Activated CD8-positive, alpha-beta T cell treated with anti-CD3 and anti-CD28 coated beads for 36 hours (primary cell): Measurements from ENCODE around the gene AMER2. TPM values are rescaled to one million over a fixed set of nuclear protein-coding genes. Genes with fewer than 3 reads are reported as not detected.

Source experiments
- ATAC-seq: fragments of 200-7000 bp; cut with Tn5 transposase; one replicate; pipeline ENCODE4 v1.10.0; 2021; ENCODE audit warnings: mild to moderate bottlenecking, moderate library complexity
- CTCF ChIA-PET: fragments of 350-600 bp; sonication (Branson Sonifier 250); formaldehyde crosslinking; loops from one replicate; lab custom pipeline; 2021; ENCODE audit warnings: antibody characterized with exemption; lab: Charles Lee
- POLR2A ChIA-PET: fragments of 350-600 bp; sonication (Branson Sonifier 250); formaldehyde crosslinking; loops from one replicate; lab custom pipeline; 2021; ENCODE audit warnings: antibody characterized with exemption; lab: Charles Lee
- DNase-seq: peaks from one replicate; pipeline ENCODE4 v3.0.0-alpha.2; 2020
- H3K27ac Mint-ChIP-seq: one replicate; pipeline ENCODE4 v1.8.0; 2021; ENCODE audit warnings: mild to moderate bottlenecking, mixed read lengths
- H3K27me3 Mint-ChIP-seq: one replicate; pipeline ENCODE4 v1.8.0; 2021; ENCODE audit warnings: mixed read lengths
- H3K36me3 Mint-ChIP-seq: one replicate; pipeline ENCODE4 v1.8.0; 2021; ENCODE audit warnings: low read depth, mixed read lengths
- H3K4me1 Mint-ChIP-seq: one replicate; pipeline ENCODE4 v1.8.0; 2021; ENCODE audit warnings: low read depth, mixed read lengths
- H3K4me3 Mint-ChIP-seq: one replicate; pipeline ENCODE4 v1.8.0; 2021; ENCODE audit warnings: mild to moderate bottlenecking, moderate library complexity, mixed read lengths
- H3K9me3 Mint-ChIP-seq: one replicate; pipeline ENCODE4 v1.8.0; 2021; ENCODE audit warnings: mixed read lengths
- intact Hi-C: fragments of 100-400 bp; cut with micrococcal nuclease; formaldehyde crosslinking; loops from one replicate; pipeline ENCODE4 v1.10.0; 2022
- total RNA-seq, 2 experiments: library from RNA; stranded (reverse); gene quantifications; one replicate each; pipeline ENCODE4 v1.2.3, GENCODE V29; 2021
- TF ChIP-seq, protein P1 (sequence below): fragments of 200-600 bp; IDR thresholded peaks from one replicate; pipeline ENCODE4 v1.8.0; 2022; ENCODE audit warnings: antibody characterized with exemption, mild to moderate bottlenecking

The AMER2 gene
- total RNA-seq, 2 experiments from 2014 or later: not detected

GRCh38 chr13:25130944-25131343, 41.1 kb downstream of the AMER2 start:
- H3K4me3 Mint-ChIP-seq: no peak overlapping the region
- H3K36me3 Mint-ChIP-seq: no peaks in the 10 kb centered on the region
- H3K27me3 Mint-ChIP-seq: peaks cover 13% of the 10 kb centered on the region
- ATAC-seq (no peak), DNase-seq (no peak)
- H3K4me1 Mint-ChIP-seq: no peaks in the 10 kb centered on the region
- ChIA-PET POLR2A (no interaction called here), CTCF (interaction anchor here (2.5 kb wide), 1 partner anchor 16 kb away, joined by 6 read pairs; no protein-coding TSS in a partner anchor)
- intact Hi-C loops: no loop called here
- TF ChIP-seq, protein P1, sequence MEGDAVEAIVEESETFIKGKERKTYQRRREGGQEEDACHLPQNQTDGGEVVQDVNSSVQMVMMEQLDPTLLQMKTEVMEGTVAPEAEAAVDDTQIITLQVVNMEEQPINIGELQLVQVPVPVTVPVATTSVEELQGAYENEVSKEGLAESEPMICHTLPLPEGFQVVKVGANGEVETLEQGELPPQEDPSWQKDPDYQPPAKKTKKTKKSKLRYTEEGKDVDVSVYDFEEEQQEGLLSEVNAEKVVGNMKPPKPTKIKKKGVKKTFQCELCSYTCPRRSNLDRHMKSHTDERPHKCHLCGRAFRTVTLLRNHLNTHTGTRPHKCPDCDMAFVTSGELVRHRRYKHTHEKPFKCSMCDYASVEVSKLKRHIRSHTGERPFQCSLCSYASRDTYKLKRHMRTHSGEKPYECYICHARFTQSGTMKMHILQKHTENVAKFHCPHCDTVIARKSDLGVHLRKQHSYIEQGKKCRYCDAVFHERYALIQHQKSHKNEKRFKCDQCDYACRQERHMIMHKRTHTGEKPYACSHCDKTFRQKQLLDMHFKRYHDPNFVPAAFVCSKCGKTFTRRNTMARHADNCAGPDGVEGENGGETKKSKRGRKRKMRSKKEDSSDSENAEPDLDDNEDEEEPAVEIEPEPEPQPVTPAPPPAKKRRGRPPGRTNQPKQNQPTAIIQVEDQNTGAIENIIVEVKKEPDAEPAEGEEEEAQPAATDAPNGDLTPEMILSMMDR: no peak
- H3K9me3 Mint-ChIP-seq: peaks cover 5% of the 10 kb centered on the region
- H3K27ac Mint-ChIP-seq: no peak overlapping the region

DNA sequence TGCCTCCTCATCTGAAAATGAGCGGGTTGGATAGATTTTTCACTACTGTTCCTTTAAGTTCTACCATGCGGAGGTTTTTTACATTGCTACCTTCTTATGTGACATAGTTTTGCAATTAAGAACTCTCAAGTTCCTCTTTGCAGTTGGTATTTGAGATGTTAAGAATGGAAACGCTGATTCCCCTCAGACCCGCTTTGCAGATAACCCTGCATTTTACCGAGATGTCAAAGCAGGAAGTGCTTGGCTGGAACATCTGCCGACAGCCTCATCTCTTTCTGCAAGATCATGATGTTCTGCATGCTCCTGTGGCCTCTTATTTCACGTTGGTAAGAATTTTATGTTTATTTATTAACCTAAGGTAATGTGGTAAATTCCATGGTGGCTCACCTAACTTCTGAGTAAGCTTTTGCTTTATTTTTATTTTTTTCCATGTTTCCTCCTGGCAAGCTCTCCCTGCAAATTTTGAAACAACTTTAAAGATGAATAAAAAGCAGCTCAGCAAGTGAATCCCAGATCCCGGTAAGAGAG, 53.6 kb downstream of the AMER2 start:
- Mint-ChIP-seq H3K4me3 (no peak overlapping the region), H3K27ac (no peak overlapping the region), H3K4me1 (no peaks in the 10 kb centered on the region), H3K36me3 (no peaks in the 10 kb centered on the region), H3K27me3 (peaks cover 16% of the 10 kb centered on the region), H3K9me3 (no peaks in the 10 kb centered on the region)
- intact Hi-C loops: no loop called here
- DNase-seq (no peak), ATAC-seq (no peak)
- ChIA-PET POLR2A (no interaction called here), CTCF (no interaction called here)
- TF ChIP-seq, protein P1: no peak

DNA sequence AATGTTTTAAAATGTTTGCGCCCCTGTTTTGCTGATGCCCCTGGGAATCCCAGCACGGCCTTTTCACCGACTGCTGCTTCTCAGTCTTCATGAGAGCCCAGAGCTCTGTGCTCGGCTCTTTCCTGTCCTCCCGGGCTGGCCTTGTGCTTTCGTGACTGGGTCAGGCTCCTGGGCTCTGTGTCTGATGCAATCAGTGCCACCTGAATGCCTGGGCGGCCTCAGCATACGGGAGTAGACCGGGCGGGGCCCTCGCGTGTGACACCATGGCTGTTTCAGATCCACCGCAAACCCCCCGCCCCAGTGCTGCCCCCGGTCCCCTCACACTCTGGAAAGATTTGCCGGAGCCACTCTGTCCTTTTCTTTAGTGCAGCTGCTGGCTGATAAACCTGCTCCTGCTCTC, 54.8 kb downstream of the AMER2 start:
- Mint-ChIP-seq H3K9me3 (no peaks in the 10 kb centered on the region), H3K4me3 (no peak overlapping the region), H3K36me3 (no peaks in the 10 kb centered on the region), H3K27me3 (peaks cover 15% of the 10 kb centered on the region), H3K27ac (no peak overlapping the region), H3K4me1 (no peaks in the 10 kb centered on the region)
- TF ChIP-seq, protein P1: no peak
- ChIA-PET CTCF (no interaction called here), POLR2A (interaction anchor here (0.6 kb wide), 1 partner anchor 866 kb away, joined by 3 read pairs; no protein-coding TSS in a partner anchor)
- ATAC-seq (no peak), DNase-seq (no peak)
- intact Hi-C loops: no loop called here

- intact Hi-C loops: no loop called here
- Mint-ChIP-seq H3K4me3 (no peak overlapping the region), H3K9me3 (no peaks in the 10 kb centered on the region), H3K27ac (no peak overlapping the region), H3K4me1 (no peaks in the 10 kb centered on the region), H3K36me3 (no peaks in the 10 kb centered on the region), H3K27me3 (peaks cover 13% of the 10 kb centered on the region)
- CTCF ChIA-PET: interaction anchor here (1.1 kb wide), 1 partner anchor 30 kb away, joined by 4 read pairs; no protein-coding TSS in a partner anchor
- no peak for DNase-seq
- TF ChIP-seq, protein P1: no peak
- POLR2A ChIA-PET: no interaction called here
- no peak for ATAC-seq
Observed at GRCh38 chr13:25116044-25116443, 56.0 kb downstream of the AMER2 start.

DNA sequence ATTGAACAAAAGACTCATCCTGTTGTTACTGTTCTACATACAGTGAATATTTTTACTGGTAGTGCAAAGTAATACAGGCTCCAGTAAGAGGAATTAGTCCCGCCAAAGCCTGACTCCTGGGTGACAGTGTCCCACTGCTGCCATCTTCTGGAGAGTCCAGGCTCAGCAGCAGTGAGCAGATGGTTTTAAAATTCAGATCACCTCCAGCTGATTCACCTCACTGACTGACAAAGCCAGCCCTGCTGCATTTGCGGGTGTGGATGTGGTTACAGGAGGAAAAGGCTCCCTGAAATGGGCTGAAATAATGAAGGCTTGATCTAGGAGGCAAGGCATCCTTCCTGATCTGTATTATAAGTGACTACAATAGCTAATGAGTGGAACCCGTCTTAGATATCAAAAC, 57.9 kb downstream of the AMER2 start:
- TF ChIP-seq, protein P1: peak; percentile 90
- ATAC-seq (peak; percentile 92), DNase-seq (peak; percentile 80)
- intact Hi-C loops: loop anchor here (5.0 kb wide), 1 partner anchor 107 kb away; no protein-coding TSS in a partner anchor
- no peaks in the 10 kb centered on the region for H3K9me3 Mint-ChIP-seq
- POLR2A ChIA-PET: no interaction called here
- H3K4me3 Mint-ChIP-seq: no peak overlapping the region
- peaks cover 8% of the 10 kb centered on the region for H3K27me3 Mint-ChIP-seq
- H3K4me1 Mint-ChIP-seq: no peaks in the 10 kb centered on the region
- no peak overlapping the region for H3K27ac Mint-ChIP-seq
- no peaks in the 10 kb centered on the region for H3K36me3 Mint-ChIP-seq
- CTCF ChIA-PET: interaction anchor here (0.6 to 3.7 kb wide), 17 partner anchors 10 to 201 kb away, joined by 3 to 25 read pairs (median 4); partner anchors contain the start of gene PABPC3
